Parathyroid adenoma (tissue), 2 donors: ENCODE measurements around the gene CAV1.

Experiments used
- H2AFZ ChIP-seq: fragments of 300-600 bp; sonication (generic); one replicate; pipeline ENCODE4 v1.7.0; 2017; ENCODE audit warnings: antibody characterized with exemption, mild to moderate bottlenecking
- H3K27ac ChIP-seq: fragments of 300-600 bp; sonication (generic); one replicate; pipeline ENCODE4 v1.7.0; 2017
- H3K27me3 ChIP-seq: fragments of 300-600 bp; sonication (generic); one replicate; pipeline ENCODE4 v1.7.0; 2017; ENCODE audit warnings: low read length; ENCODE audit not compliant: control insufficient read depth, insufficient read depth
- H3K36me3 ChIP-seq: fragments of 300-600 bp; sonication (generic); one replicate; pipeline ENCODE4 v1.7.0; 2017; ENCODE audit warnings: low read length; ENCODE audit not compliant: control insufficient read depth, insufficient read depth
- H3K4me1 ChIP-seq: fragments of 300-600 bp; sonication (generic); one replicate; pipeline ENCODE4 v1.7.0; 2017; ENCODE audit warnings: control low read depth
- H3K4me2 ChIP-seq: fragments of 300-600 bp; sonication (generic); one replicate; pipeline ENCODE4 v1.7.0; 2017; ENCODE audit warnings: low read length
- H3K4me3 ChIP-seq: fragments of 300-600 bp; sonication (generic); one replicate; pipeline ENCODE4 v1.7.0; 2017; ENCODE audit warnings: low read depth, low read length
- H3K79me2 ChIP-seq: fragments of 300-600 bp; sonication (generic); one replicate; pipeline ENCODE4 v1.7.0; 2017; ENCODE audit warnings: control low read depth
- H3K9ac ChIP-seq: fragments of 300-600 bp; sonication (generic); one replicate; pipeline ENCODE4 v1.7.0; 2017; ENCODE audit warnings: mild to moderate bottlenecking
- H3K9me3 ChIP-seq: fragments of 300-600 bp; sonication (generic); one replicate; pipeline ENCODE4 v1.7.0; 2017; ENCODE audit warnings: low read length; ENCODE audit not compliant: control insufficient read depth
- CTCF ChIP-seq: fragments of 300-600 bp; sonication (generic); IDR thresholded peaks from one replicate; pipeline ENCODE4 v1.7.0; 2017; ENCODE audit warnings: antibody characterized with exemption, mild to moderate bottlenecking
- donor health status: primary hyperparathyroidism.

CAV1 gene

GRCh38 chr7:116593359-116594075 lies 68.7 kb downstream of the CAV1 start:
- Histone ChIP-seq H3K4me2 (no peak overlapping the region), H3K79me2 (no peaks in the 10 kb centered on the region), H3K9ac (no peak overlapping the region), H3K36me3 (no peaks in the 10 kb centered on the region), H3K27ac (no peak overlapping the region), H2AFZ (no peak overlapping the region), H3K4me1 (no peaks in the 10 kb centered on the region), H3K4me3 (no peak overlapping the region), H3K27me3 (no peaks in the 10 kb centered on the region), H3K9me3 (no peaks in the 10 kb centered on the region)
- TF ChIP-seq CTCF, result no peak

DNA sequence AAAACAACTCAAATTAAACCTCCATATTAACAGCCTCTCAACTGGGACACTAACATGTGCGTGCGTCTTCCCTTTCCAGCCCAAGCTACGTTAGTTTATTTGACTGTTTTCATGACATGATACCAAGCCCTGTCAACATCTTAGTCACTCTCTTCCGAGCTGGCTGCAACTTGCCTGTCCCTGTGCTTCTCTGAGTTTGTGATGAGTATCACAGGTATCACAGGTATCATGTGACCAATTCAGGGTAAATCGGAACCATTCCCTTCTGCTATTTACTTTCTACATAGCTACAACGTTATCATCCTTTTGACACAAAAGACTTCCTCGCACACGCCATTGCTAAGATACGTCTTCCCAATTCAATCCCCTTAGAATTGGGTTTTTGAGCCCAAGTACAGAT lies 70.2 kb downstream of the CAV1 start:
- no peak overlapping the region for H3K4me2 ChIP-seq
- no peak overlapping the region for H3K4me3 ChIP-seq
- no peaks in the 10 kb centered on the region for H3K27me3 ChIP-seq
- no peaks in the 10 kb centered on the region for H3K9me3 ChIP-seq
- H3K36me3 ChIP-seq, result no peaks in the 10 kb centered on the region
- TF ChIP-seq CTCF, result no peak
- no peaks in the 10 kb centered on the region for H3K79me2 ChIP-seq
- no peak overlapping the region for H3K9ac ChIP-seq
- H3K4me1 ChIP-seq, result no peaks in the 10 kb centered on the region
- H2AFZ ChIP-seq, result no peak overlapping the region
- no peak overlapping the region for H3K27ac ChIP-seq

DNA sequence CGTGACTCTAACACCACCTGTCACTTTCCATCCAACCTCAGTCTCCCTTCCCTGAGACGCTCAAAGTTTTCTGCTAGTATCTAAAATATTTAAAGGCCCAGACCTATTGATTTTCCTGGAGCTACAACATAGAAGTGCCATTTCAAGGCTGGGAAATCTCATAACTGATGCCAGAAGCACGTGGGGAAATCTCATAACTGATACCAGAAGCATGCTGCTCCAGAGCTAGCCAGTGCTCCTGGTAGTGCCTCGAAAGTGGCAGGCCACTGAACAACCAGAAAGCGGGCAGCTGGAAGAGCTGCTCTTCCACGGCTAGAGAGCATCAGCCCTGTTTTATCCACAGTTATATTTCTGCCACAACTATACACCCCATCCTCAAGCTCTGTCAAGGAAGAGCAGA lies 72.5 kb downstream of the CAV1 start:
- Histone ChIP-seq H3K4me1 (no peaks in the 10 kb centered on the region), H2AFZ (no peak overlapping the region), H3K27me3 (no peaks in the 10 kb centered on the region), H3K4me2 (no peak overlapping the region), H3K36me3 (no peaks in the 10 kb centered on the region), H3K4me3 (no peak overlapping the region), H3K79me2 (no peaks in the 10 kb centered on the region), H3K9ac (no peak overlapping the region), H3K27ac (no peak overlapping the region), H3K9me3 (no peaks in the 10 kb centered on the region)
- no peak for TF ChIP-seq CTCF

DNA sequence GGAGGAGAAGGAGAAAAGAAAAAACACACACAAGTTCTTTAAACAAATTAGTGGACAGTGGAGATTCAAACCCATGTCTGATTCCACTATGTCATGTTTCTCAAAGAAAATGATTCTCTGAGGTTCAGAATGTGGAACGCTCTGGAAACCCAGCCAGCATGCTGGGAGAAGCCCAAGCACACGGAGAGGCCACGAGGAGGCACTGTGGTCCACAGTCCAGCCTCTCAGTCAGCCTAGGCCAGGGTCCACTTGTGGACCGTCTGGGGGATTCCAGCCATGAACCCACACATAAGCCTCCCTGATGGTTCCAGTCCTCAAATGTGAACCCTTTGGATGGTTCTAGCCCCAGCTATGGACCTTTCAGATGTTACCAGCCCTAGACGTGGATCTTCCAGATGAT lies 73.4 kb downstream of the CAV1 start:
- Histone ChIP-seq H3K27ac (no peak overlapping the region), H3K9ac (no peak overlapping the region)

More for the DNA sequence above, 73.4 kb downstream of the CAV1 start:
- no peak overlapping the region for H3K4me3 ChIP-seq
- no peaks in the 10 kb centered on the region for H3K9me3 ChIP-seq
- H3K27me3 ChIP-seq, result no peaks in the 10 kb centered on the region
- no peak overlapping the region for H3K4me2 ChIP-seq
- no peak overlapping the region for H2AFZ ChIP-seq
- no peaks in the 10 kb centered on the region for H3K36me3 ChIP-seq
- no peak for TF ChIP-seq CTCF
- H3K79me2 ChIP-seq, result no peaks in the 10 kb centered on the region
- H3K4me1 ChIP-seq, result no peaks in the 10 kb centered on the region
